SH-SY5Y (cell line): ENCODE data around the gene BBS4.

ENCODE experiments used
- GATA2 ChIP-seq: IDR thresholded peaks from 2 replicates; pipeline ENCODE4 v1.6.1; 2011; ENCODE audit warnings: mild to moderate bottlenecking, low read depth, low read length
- GATA3 ChIP-seq: IDR thresholded peaks from 2 replicates; pipeline ENCODE4 v1.6.1; 2011; ENCODE audit warnings: low read depth, mild to moderate bottlenecking, low read length, moderate library complexity

- TF ChIP-seq GATA2 (no peak), GATA3 (no peak)
Measured at GRCh38 chr15:72685301-72685924, 594 bp upstream of the BBS4 start.
